Measurements from ENCODE around the gene GLYATL1.
"Not testable (repeated sequence)": the region's sequence is repeated elsewhere in the genome, so short reads cannot be mapped to it uniquely, and the experiment has no call there.

GLYATL1 gene

GRCh38 chr11:58998480-58999290, 59.4 kb downstream of the GLYATL1 start:
- DNase-seq (ENCODE audit: low read depth) = no peak

GRCh38 chr11:58999291-58999680, 60.0 kb downstream of the GLYATL1 start:
- DNase-seq (ENCODE audit: low read depth) = no peak

- no peak for DNase-seq (ENCODE audit: low read depth)
These were observed 60.7 kb downstream of the GLYATL1 start for GRCh38 chr11:59000003-59000402.

- not testable (repeated sequence) for DNase-seq (ENCODE audit: low read depth)
These were observed 62.7 kb downstream of the GLYATL1 start for GRCh38 chr11:59002006-59002405.

Measured in fibroblast of the conjunctiva (primary cell).